Activated CD8-positive, alpha-beta memory T cell treated with anti-CD3 and anti-CD28 coated beads, Interleukin-2, amount 50 U/mL, for 48 hours (primary cell): Measurements from ENCODE around the gene MYLK2.
A peak's percentile ranks its signal among the peaks of the same experiment; 100 is the strongest.
"Not testable (repeated sequence)": the region's sequence is repeated elsewhere in the genome, so short reads cannot be mapped to it uniquely, and the experiment has no call there.

Experiments used
- DNase-seq: peaks from one replicate; pipeline ENCODE4 v3.0.0-alpha.2; 2020

Gene MYLK2

GRCh38 chr20:31819083-31819784, at the start of gene MYLK2:
TSS of gene MYLK2 (plus strand) at chr20:31819356. CDS start at chr20:31819581, 225 bp downstream.
- no peak for DNase-seq

- no peak for DNase-seq
These were observed 49.5 kb upstream of the MYLK2 start for GRCh38 chr20:31769681-31770080.

GRCh38 chr20:31770243-31770642, 48.9 kb upstream of the MYLK2 start:
- no peak for DNase-seq

- DNase-seq, result no peak
These were observed 44.7 kb upstream of the MYLK2 start for GRCh38 chr20:31774408-31774807.

- DNase-seq, result no peak
These were observed 38.3 kb upstream of the MYLK2 start for GRCh38 chr20:31780839-31781238.

GRCh38 chr20:31781945-31782344, 37.2 kb upstream of the MYLK2 start:
- DNase-seq, result no peak

- DNase-seq, result no peak
These were observed 34.7 kb upstream of the MYLK2 start for GRCh38 chr20:31784354-31785044.

- DNase-seq, result no peak
These were observed 34.1 kb upstream of the MYLK2 start for GRCh38 chr20:31785089-31785488.

GRCh38 chr20:31788578-31788977, 30.6 kb upstream of the MYLK2 start:
- DNase-seq, result no peak

- DNase-seq, result no peak
These were observed 28.8 kb upstream of the MYLK2 start for GRCh38 chr20:31790401-31790800.

- no peak for DNase-seq
These were observed 21.8 kb upstream of the MYLK2 start for GRCh38 chr20:31797364-31797763.

- no peak for DNase-seq
These were observed 17.6 kb upstream of the MYLK2 start for GRCh38 chr20:31801508-31801907.

- DNase-seq, result no peak
These were observed 15.4 kb upstream of the MYLK2 start for GRCh38 chr20:31803552-31804291.

GRCh38 chr20:31806564-31807355, 12.4 kb upstream of the MYLK2 start:
- DNase-seq, result no peak

- no peak for DNase-seq
These were observed 10.7 kb upstream of the MYLK2 start for GRCh38 chr20:31808481-31808880.

GRCh38 chr20:31809661-31810060, 9.5 kb upstream of the MYLK2 start:
- no peak for DNase-seq

- no peak for DNase-seq
These were observed 8.0 kb upstream of the MYLK2 start for GRCh38 chr20:31811198-31811597.

GRCh38 chr20:31811796-31812728, 7.1 kb upstream of the MYLK2 start:
- no peak for DNase-seq

- no peak for DNase-seq
These were observed 5.5 kb upstream of the MYLK2 start for GRCh38 chr20:31813611-31814010.

GRCh38 chr20:31814142-31814541, 5.0 kb upstream of the MYLK2 start:
- not testable (repeated sequence) for DNase-seq

- peak; percentile 45 for DNase-seq
These were observed 3.6 kb upstream of the MYLK2 start for GRCh38 chr20:31815408-31816188.
